NOMO-1 (cell line): ENCODE results near the gene MTMR10.

ENCODE experiments used
- DNase-seq, 2 experiments: peaks; one replicate each; lab custom pipeline; 2025; ENCODE audit not compliant: unreplicated experiment in 2 of 2; lab: John Stamatoyannopoulos, UW

The MTMR10 gene

GRCh38 chr15:30922480-30923311, 68.7 kb downstream of the MTMR10 start:
- no peak for DNase-seq

DNA sequence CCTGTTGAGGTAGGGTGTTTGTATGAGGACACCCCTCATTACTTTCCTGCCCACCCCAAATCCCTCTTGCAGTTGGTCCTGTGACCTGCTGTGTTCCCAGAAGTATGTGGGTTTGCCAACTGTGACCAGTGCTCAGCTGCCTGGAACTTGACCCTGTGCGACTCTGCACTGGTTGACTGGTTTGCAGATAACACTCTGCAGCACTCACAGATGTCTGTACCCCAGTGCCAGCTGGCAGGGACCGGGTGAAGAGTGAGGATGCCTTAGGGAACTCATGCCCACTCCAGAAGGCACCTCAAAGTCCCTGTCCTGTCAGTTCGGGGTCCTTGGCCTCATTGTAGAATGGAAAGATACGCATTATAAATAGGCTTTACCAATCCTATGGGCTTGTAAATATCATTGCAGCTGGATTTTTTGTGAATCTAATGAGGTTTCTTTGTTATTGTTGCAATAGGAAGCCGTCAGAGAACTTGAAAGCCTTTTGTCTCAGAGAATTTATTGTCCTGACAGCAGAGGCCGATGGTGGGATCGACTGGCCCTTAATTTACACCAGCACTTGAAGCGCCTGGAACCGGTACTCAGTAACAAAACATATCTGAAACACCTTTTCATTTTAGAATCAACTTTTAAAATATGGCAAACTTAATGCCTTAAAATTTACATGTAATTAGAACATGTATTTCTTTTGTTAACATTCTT, 69.5 kb downstream of the MTMR10 start:
- DNase-seq, result no peak

GRCh38 chr15:30921106-30921505, 70.3 kb downstream of the MTMR10 start:
- no peak for DNase-seq

DNA sequence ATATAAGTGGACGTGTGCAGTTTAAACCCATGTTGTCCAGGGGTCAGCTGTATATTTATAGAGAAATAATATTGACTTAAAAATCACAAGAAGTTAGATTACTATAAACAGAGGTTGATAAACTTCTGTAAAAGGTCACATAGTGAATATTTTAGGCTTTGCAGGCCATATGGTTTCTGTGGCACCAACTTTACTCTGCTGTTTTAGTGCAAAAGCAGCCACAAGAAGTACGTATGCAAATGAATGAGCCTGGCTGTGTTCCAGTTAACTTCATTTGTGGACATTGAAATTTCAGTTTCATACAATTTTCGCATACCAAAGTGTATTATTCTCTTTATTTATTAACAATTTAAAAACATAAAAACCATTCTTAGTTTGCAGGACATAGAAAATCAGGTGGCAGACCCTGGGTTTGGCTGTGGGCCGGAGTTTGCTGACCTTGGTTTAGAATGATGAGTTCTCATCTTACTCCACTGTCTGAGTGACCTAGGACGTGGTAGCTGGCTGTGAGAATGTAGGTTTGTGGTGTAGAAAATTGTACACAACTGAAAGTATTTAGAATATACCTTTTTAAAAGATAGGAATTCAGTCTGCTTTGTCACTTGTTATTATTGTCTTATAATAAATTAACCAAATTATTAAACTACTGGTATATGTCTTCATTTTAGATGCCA, 71.4 kb downstream of the MTMR10 start:
- no peak for DNase-seq

DNA sequence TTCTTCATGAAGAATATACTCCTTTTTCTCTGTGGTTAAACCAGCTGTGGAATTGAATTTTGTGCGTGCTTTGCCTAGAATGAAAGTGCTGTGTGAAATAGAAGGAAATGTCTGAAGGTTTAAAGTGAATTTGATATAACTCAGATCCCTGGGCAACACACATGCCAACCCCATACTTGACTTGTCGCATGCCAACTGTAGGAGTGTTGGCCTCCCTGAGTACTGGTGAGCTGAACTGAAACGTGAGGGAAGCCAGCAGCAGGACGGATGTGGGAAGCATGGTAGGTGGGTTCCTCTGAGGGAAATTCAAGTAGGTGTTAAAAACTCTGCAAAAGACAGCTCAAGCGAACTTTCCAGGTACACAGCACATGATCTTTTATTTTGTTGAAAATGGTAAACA, 73.1 kb downstream of the MTMR10 start:
- no peak for DNase-seq

DNA sequence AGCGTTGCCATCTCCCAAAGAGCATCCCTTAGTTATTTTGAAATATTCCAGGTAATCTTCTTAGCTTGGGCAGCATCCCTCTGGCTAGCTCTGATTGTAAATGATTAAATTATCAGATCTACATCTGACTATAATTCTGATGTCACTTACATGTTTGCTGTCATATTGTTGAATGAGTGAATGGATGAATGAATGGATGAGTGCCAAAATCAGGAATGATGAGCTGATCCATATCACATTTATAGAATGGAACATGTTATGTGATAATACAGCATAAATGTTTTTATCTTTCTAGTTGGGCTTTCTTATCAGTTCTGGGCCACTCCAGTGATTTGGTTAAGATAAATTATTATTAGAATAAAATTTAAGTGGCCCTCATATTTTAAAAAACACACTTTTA, 73.8 kb downstream of the MTMR10 start:
- DNase-seq, result no peak

- no peak for DNase-seq
Measured at GRCh38 chr15:30917013-30917412, 74.4 kb downstream of the MTMR10 start.

- DNase-seq, result no peak
Measured at GRCh38 chr15:30913761-30914160, 77.7 kb downstream of the MTMR10 start.

DNA sequence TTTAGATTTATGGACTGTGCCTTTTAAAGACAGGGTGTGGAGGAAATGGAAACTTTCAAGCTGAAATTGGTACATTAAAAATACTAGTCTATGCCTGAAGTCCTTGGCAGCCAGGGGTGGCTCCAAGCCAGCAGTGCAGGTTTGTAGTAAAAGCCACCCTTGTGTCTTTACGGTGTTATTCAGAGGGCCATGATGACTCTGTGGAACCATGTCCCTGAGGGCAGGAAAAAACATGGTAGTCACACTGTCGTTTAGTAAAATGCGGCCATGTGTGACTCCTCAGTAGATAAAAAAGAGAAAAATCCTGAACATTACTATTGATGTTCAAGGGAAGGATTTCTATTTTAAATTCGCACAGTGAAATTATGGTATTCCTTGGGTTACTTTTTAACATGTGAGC, 85.1 kb downstream of the MTMR10 start:
- no peak for DNase-seq

GRCh38 chr15:30905821-30906220, 85.6 kb downstream of the MTMR10 start:
- no peak for DNase-seq

- no peak for DNase-seq
Measured at GRCh38 chr15:30904812-30905211, 86.6 kb downstream of the MTMR10 start.

- no peak for DNase-seq
Measured at GRCh38 chr15:30903497-30904187, 87.8 kb downstream of the MTMR10 start, which contains the start of gene FAN1. FAN1 (plus strand) TSS chr15:30903915; CDS start chr15:30904664, 749 bp downstream.

DNA sequence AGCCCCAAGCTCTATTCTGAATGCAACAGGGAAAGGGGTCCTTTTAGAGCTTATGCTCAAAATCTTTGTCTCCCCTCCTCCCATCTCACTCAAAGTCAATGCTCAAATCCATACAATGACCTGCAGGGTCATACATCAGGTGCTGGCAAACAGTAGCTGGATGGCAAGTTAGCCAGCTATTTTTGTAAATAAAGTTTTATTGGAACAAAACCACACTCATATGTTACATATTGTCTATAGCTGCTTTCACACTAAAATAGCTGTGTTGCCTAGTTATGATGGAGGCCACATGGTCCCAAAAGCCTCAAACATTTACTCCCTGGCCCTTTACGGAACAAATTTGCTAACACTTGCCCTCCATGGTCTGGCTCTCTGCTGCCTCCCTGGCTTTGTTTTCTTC, 89.5 kb downstream of the MTMR10 start:
- DNase-seq, result no peak

DNA sequence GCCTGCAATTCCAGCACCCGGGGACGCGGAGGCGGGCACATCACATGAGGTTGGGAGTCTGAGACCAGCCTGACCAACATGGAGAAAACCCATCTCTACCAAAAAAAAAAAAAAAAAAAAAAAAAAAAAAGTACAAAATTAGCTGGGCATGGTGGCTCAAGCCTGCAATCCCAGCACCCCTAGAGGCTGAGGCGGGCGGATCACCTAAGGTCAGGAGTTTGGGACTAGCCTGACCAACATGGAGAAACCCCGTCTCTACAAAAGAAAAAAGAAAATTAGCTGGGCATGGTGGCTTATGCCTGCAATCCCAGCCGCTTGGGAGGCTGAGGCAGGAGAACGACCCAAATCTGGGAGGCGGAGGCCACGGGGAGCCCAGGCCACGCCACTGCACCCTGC, 95.2 kb downstream of the MTMR10 start:
- no peak for DNase-seq

GRCh38 chr15:30895461-30896210, 95.8 kb downstream of the MTMR10 start:
- no peak for DNase-seq

DNA sequence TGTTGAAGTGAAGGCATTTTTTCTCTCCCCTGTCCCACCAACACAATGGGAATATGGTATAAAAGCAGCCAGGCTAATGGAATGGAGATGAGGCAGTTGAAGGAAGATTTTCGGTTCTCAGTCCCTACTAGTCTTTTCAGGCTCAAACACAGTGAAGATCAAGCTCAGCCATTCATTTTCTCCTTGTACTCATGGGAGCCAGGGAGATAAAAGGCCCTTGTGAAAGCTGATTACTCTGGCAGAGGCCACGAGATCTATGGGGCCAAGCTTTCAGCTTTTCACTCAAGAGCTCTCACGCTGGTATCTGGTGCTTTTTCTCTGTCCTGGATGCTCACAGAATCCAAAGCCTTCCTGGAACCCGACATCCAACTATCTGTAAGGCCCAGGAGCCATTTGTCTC, 102.2 kb downstream of the MTMR10 start:
- no peak for DNase-seq
